Endothelial cell of umbilical vein (primary cell): ENCODE results near the gene ARL5C. TPM values are rescaled to one million over a fixed set of nuclear protein-coding genes. Genes with fewer than 3 reads are reported as not detected.

ENCODE experiments used
- BruUV-seq: library from RNA; stranded (reverse); fragments of 400-500 nt; replicated peaks from 2 replicates; lab custom pipeline; 2021; lab: Mats Ljungman, UMichigan
- CTCF ChIA-PET: fragments of 300-600, 350-600 bp; sonication (Branson Sonifier 250); formaldehyde crosslinking; loops from one replicate; lab custom pipeline; 2021; ENCODE audit warnings: antibody characterized with exemption, inconsistent platforms; lab: Charles Lee
- POLR2A ChIA-PET: fragments of 300-600, 350-600 bp; sonication (Branson Sonifier 250); formaldehyde crosslinking; loops from one replicate; lab custom pipeline; 2021; ENCODE audit warnings: antibody characterized with exemption, inconsistent platforms; lab: Charles Lee
- DNase-seq: peaks from one replicate; pipeline ENCODE4 v3.0.0-alpha.2; 2011; ENCODE audit warnings: low read depth, low spot score
- FAIRE-seq: peaks from 2 replicates; lab custom pipeline; 2011; peaks lifted over from hg19 to GRCh38; lab: Jason Lieb, UNC
- H2AFZ ChIP-seq: 2 replicates; pipeline ENCODE4 v1.6.0; 2012; ENCODE audit warnings: low read depth, low read length, control low read depth, inconsistent platforms
- H3K27ac ChIP-seq: 2 replicates; pipeline ENCODE4 v1.5.1; 2011; ENCODE audit warnings: low read depth, mild to moderate bottlenecking, control low read depth, low read length, moderate library complexity; ENCODE audit not compliant: insufficient read depth
- H3K27me3 ChIP-seq, 2 experiments: 2 replicates each; pipeline versions ENCODE4 v1.6.0 to v1.6.1; 2011; ENCODE audit warnings: low read length in 2 of 2, mixed read lengths in 1 of 2; ENCODE audit not compliant: control insufficient read depth in 2 of 2, insufficient read depth in 2 of 2
- H3K36me3 ChIP-seq, 2 experiments: 2 replicates in 1 of 2; 3 replicates in 1 of 2; pipeline ENCODE4 v1.5.1; 2011; ENCODE audit warnings: low read length in 2 of 2, mild to moderate bottlenecking in 1 of 2, moderate library complexity in 1 of 2; ENCODE audit not compliant: control insufficient read depth in 2 of 2, insufficient read depth in 2 of 2; ENCODE audit errors: extremely low read depth in 1 of 2
- H3K4me1 ChIP-seq: 3 replicates; pipeline ENCODE4 v1.5.1; 2011; ENCODE audit warnings: mild to moderate bottlenecking, low read length; ENCODE audit not compliant: control insufficient read depth, insufficient read depth; ENCODE audit errors: extremely low read depth
- H3K4me2 ChIP-seq: 2 replicates; pipeline ENCODE4 v1.6.1; 2011; ENCODE audit warnings: low read length, control low read depth, mixed read lengths; ENCODE audit not compliant: insufficient read depth
- H3K4me3 ChIP-seq, 3 experiments: fragments of 200-600 bp in 1 of 3; sonication (generic), shearing (Covaris generic) in 1 of 3; replicated peaks in 1 of 3; 2 replicates each; pipeline ENCODE4 v1.5.1; 2011 to 2016; ENCODE audit warnings: control low read depth in 3 of 3, low read length in 3 of 3, mild to moderate bottlenecking in 2 of 3, inconsistent platforms in 1 of 3, low read depth in 1 of 3, moderate library complexity in 1 of 3; ENCODE audit not compliant: insufficient read depth in 1 of 3
- H3K79me2 ChIP-seq: 2 replicates; pipeline ENCODE4 v1.6.0; 2012; ENCODE audit warnings: low read length, inconsistent platforms; ENCODE audit not compliant: control insufficient read depth, insufficient read depth
- H3K9ac ChIP-seq: replicated peaks from 2 replicates; pipeline ENCODE3; 2011; ENCODE audit warnings: low read length, control low read depth; ENCODE audit not compliant: insufficient read depth; ENCODE audit errors: extremely low read depth
- H3K9me1 ChIP-seq: replicated peaks from 3 replicates; pipeline ENCODE4 v1.6.0; 2011; ENCODE audit warnings: mild to moderate bottlenecking, low read length; ENCODE audit not compliant: control insufficient read depth, insufficient read depth; ENCODE audit errors: extremely low read depth
- H3K9me3 ChIP-seq: replicated peaks from 2 replicates; pipeline ENCODE4 v1.5.1; 2012; ENCODE audit warnings: low read length, inconsistent platforms; ENCODE audit not compliant: control insufficient read depth, insufficient read depth
- H4K20me1 ChIP-seq: replicated peaks from 2 replicates; pipeline ENCODE3; 2011; ENCODE audit warnings: mild to moderate bottlenecking, low read length; ENCODE audit not compliant: control insufficient read depth, insufficient read depth; ENCODE audit errors: extremely low read depth
- EZH2 ChIP-seq: IDR thresholded peaks from 2 replicates; pipeline ENCODE4 v1.6.1; 2012; ENCODE audit warnings: borderline replicate concordance, low read depth, mild to moderate bottlenecking, moderate library complexity, low read length, inconsistent platforms; ENCODE audit not compliant: severe bottlenecking
- FOS ChIP-seq: IDR thresholded peaks from 2 replicates; pipeline ENCODE4 v1.6.1; 2011; ENCODE audit warnings: mild to moderate bottlenecking, low read length, moderate library complexity, borderline replicate concordance; ENCODE audit not compliant: insufficient read depth
- GATA2 ChIP-seq: IDR thresholded peaks from 2 replicates; pipeline ENCODE4 v1.7.0; 2011; ENCODE audit warnings: low read depth, mild to moderate bottlenecking, moderate library complexity, mixed read lengths, low read length; ENCODE audit not compliant: insufficient read length, insufficient read depth
- JUN ChIP-seq: IDR thresholded peaks from 2 replicates; pipeline ENCODE4 v1.6.1; 2011; ENCODE audit warnings: borderline replicate concordance, low read depth; ENCODE audit not compliant: insufficient read length, insufficient read depth
- MYC ChIP-seq: IDR thresholded peaks from one replicate; pipeline ENCODE4 v1.6.1; 2011; ENCODE audit warnings: mild to moderate bottlenecking, low read depth, low read length
- POLR2A ChIP-seq: IDR thresholded peaks from 2 replicates; pipeline ENCODE4 v1.6.1; 2012; ENCODE audit warnings: low read depth, mild to moderate bottlenecking, control low read depth, low read length
- POLR2AphosphoS5 ChIP-seq: IDR thresholded peaks from 2 replicates; pipeline ENCODE4 v1.6.1; 2012; ENCODE audit warnings: low read depth, mild to moderate bottlenecking, control low read depth, low read length, moderate library complexity; ENCODE audit not compliant: insufficient read depth
- dilution Hi-C: fragments of 300-500 bp; cut with MboI; formaldehyde crosslinking; loops from one replicate; pipeline ENCODE4 v1.15.0; 2019; ENCODE audit warnings: low sequenced_read_pairs; ENCODE audit not compliant: extremely low pct_ligation_motif_present
- intact Hi-C: fragments of 100-400 bp; cut with micrococcal nuclease; formaldehyde crosslinking; loops from one replicate; pipeline ENCODE4 v1.10.0; 2022
- polyA plus RNA-seq, 4 experiments: library from polyadenylated mRNA; depleted of rRNA in 3 of 4; stranded (reverse) in 3 of 4; unstranded in 1 of 4; fragments of >200 nt; gene quantifications; 2 replicates each; pipeline versions ENCODE4 v1.2.1 to v1.2.3, GENCODE V29; 2011 to 2012; ENCODE audit warnings: missing spikeins in 1 of 4
- total RNA-seq: library from RNA; stranded (reverse); gene quantifications from 2 replicates; pipeline ENCODE4 v1.2.3, GENCODE V29; 2021
- TF ChIP-seq, protein P1 (sequence below): IDR thresholded peaks from 2 replicates; pipeline ENCODE4 v1.6.1; 2011; ENCODE audit not compliant: insufficient read depth, insufficient read length
- TF ChIP-seq, protein P2 (sequence below), 2 donors: IDR thresholded peaks; 1 replicate in 1 of 2; 2 replicates in 1 of 2; pipeline ENCODE4 v1.5.1; 2011; ENCODE audit warnings: low read length in 2 of 2, mild to moderate bottlenecking in 2 of 2, moderate library complexity in 2 of 2, control low read depth in 1 of 2, inconsistent platforms in 1 of 2, low read depth in 1 of 2; ENCODE audit not compliant: insufficient read depth in 1 of 2; ENCODE audit errors: extremely low read depth in 1 of 2

ARL5C gene
- total and polyA plus RNA-seq, 2 donors (not counting 3 experiments of a cell fraction or from before 2014, with no cell fraction given), result not detected

DNA sequence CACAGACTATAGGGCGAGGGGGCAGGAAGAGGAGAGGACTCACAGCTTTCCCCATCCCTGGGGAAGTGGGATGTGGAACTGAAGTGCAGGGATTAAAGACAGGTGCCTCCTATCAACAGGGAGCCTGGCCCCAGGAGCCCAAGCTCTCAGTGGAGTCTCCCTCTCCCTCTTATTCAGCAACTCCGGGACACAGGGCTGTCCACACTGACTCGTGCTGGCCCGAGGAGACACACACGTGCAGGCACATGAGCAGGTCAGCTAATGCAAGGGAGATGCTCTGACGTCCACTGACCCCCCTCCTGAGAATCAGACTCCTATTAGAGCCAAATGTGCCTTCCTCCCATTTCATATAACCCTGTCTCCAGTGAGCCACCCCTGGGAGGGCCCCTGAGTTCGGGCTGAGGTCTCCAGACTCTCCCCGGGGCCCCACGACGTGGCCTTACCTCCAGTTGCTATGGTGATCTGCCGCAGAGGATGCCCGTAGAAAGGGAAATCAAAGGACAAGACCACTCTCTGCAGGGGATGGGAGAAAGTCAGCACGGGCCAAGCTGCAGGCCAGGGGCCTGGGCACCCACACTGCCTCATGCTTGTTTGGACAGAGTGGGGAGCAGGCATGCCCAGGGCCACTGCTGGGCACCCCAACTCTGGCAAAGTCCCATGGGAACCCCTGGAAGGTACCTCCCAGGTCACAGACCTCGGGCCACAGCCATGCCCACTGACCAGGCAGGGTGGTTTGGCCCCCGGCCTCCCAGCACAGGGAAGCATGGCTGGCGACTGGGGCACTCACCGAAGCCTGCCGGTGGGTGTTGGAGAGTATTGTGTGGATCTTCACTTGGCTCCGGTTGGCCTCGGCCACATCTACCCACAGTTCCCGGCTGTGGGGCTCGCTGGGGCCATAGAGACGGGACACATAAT is 57.2 kb downstream of the ARL5C start:
- no peak overlapping the region for H3K4me2 ChIP-seq
- no peak overlapping the region for H3K9ac ChIP-seq
- CTCF ChIA-PET, result interaction anchor here (0.6 to 1.0 kb wide), 3 partner anchors 9 to 248 kb away, joined by 3 to 5 read pairs (median 4); no protein-coding TSS in a partner anchor
- no peaks in the 10 kb centered on the region for H4K20me1 ChIP-seq
- BruUV-seq, result no TSS peak
- no peak for FAIRE-seq
- no peaks in the 10 kb centered on the region for H3K9me3 ChIP-seq
- DNase-seq, result no peak
- POLR2A ChIA-PET, result no interaction called here
- intact Hi-C loops, result no loop called here
- TF ChIP-seq GATA2 (no peak), POLR2A (no peak), EZH2 (no peak), MYC (no peak), JUN (no peak), POLR2AphosphoS5 (no peak), FOS (no peak)
- TF ChIP-seq, protein P1, sequence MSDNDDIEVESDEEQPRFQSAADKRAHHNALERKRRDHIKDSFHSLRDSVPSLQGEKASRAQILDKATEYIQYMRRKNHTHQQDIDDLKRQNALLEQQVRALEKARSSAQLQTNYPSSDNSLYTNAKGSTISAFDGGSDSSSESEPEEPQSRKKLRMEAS, result no peak
- TF ChIP-seq, protein P2, sequence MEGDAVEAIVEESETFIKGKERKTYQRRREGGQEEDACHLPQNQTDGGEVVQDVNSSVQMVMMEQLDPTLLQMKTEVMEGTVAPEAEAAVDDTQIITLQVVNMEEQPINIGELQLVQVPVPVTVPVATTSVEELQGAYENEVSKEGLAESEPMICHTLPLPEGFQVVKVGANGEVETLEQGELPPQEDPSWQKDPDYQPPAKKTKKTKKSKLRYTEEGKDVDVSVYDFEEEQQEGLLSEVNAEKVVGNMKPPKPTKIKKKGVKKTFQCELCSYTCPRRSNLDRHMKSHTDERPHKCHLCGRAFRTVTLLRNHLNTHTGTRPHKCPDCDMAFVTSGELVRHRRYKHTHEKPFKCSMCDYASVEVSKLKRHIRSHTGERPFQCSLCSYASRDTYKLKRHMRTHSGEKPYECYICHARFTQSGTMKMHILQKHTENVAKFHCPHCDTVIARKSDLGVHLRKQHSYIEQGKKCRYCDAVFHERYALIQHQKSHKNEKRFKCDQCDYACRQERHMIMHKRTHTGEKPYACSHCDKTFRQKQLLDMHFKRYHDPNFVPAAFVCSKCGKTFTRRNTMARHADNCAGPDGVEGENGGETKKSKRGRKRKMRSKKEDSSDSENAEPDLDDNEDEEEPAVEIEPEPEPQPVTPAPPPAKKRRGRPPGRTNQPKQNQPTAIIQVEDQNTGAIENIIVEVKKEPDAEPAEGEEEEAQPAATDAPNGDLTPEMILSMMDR (IDR thresholded peaks at IDR 0.05; ENCODE audit: extremely low read depth in 1 of 2, insufficient read depth in 1 of 2, low read depth in 1 of 2, low read length in 2 of 2), result no peak
- dilution Hi-C loops, result no loop called here
- H3K9me1 ChIP-seq, result no peaks in the 10 kb centered on the region
- peaks cover 4 to 13% of the 10 kb centered on the region in 2 experiments for H3K27me3 ChIP-seq
- no peak overlapping the region for H2AFZ ChIP-seq
- H3K79me2 ChIP-seq, result no peaks in the 10 kb centered on the region
- no peak overlapping the region for H3K27ac ChIP-seq
- H3K36me3 ChIP-seq, result no peaks in the 10 kb centered on the region
- no peak overlapping the region for H3K4me3 ChIP-seq
- no peaks in the 10 kb centered on the region for H3K4me1 ChIP-seq
